SK-N-SH (cell line): ENCODE results near the gene SOWAHA. TPM values are rescaled to one million over a fixed set of nuclear protein-coding genes. Genes with fewer than 3 reads are reported as not detected.
"Not testable (repeated sequence)": the region's sequence is repeated elsewhere in the genome, so short reads cannot be mapped to it uniquely, and the experiment has no call there.

Source experiments
- CTCF ChIA-PET: fragments of 300-600, 350-600 bp; formaldehyde crosslinking; extraction: SDS; loops from one replicate; lab custom pipeline; 2021; lab: Yijun Ruan, JAX
- POLR2A ChIA-PET: fragments of 350-600 bp; sonication (Branson Sonifier 250); formaldehyde crosslinking; extraction: SDS; loops from one replicate; lab custom pipeline; 2020; ENCODE audit warnings: antibody characterized with exemption, inconsistent platforms; lab: Yijun Ruan, JAX
- DNase-seq: peaks from one replicate; pipeline ENCODE4 v3.0.0; 2012
- H2AFZ ChIP-seq: fragments of 200-600 bp; sonication (generic); 2 replicates; pipeline ENCODE4 v1.8.1; 2016; ENCODE audit warnings: antibody characterized with exemption, mild to moderate bottlenecking, low read depth
- H3F3A ChIP-seq: fragments of 200-600 bp; sonication (generic); replicated peaks from 2 replicates; pipeline ENCODE3; 2016; ENCODE audit warnings: antibody characterized with exemption, mild to moderate bottlenecking; ENCODE audit not compliant: insufficient read depth
- H3K27ac ChIP-seq, 2 experiments: fragments of 200-500 bp in 1 of 2; fragments of 200-600 bp in 1 of 2; sonication (Bioruptor generic) in 1 of 2; sonication (generic), shearing (Covaris generic) in 1 of 2; 2 replicates each; pipeline versions ENCODE4 v1.5.1 to v1.6.1; 2014 to 2016; ENCODE audit warnings: low read depth in 2 of 2, inconsistent platforms in 1 of 2, low read length in 1 of 2, mild to moderate bottlenecking in 1 of 2, mixed read lengths in 1 of 2
- H3K27me3 ChIP-seq: fragments of 200-600 bp; sonication (generic), shearing (Covaris generic); 2 replicates; pipeline ENCODE4 v1.6.1; 2016; ENCODE audit warnings: mixed run types; ENCODE audit not compliant: insufficient read depth
- H3K36me3 ChIP-seq, 2 experiments: fragments of 200-500 bp in 1 of 2; fragments of 200-600 bp in 1 of 2; sonication (Bioruptor generic) in 1 of 2; sonication (generic) in 1 of 2; replicated peaks in 1 of 2; 2 replicates each; pipeline versions ENCODE3 to v1.5.1; 2014 to 2016; ENCODE audit warnings: low read length in 1 of 2, mild to moderate bottlenecking in 1 of 2; ENCODE audit not compliant: insufficient read depth in 2 of 2, control insufficient read depth in 1 of 2
- H3K4me1 ChIP-seq, 2 experiments: fragments of 200-500 bp in 1 of 2; fragments of 200-600 bp in 1 of 2; sonication (Bioruptor generic) in 1 of 2; sonication (generic), shearing (Covaris generic) in 1 of 2; 2 replicates each; pipeline versions ENCODE4 v1.5.1 to v1.6.1; 2014 to 2016; ENCODE audit warnings: low read depth in 1 of 2, low read length in 1 of 2, mixed run types in 1 of 2; ENCODE audit not compliant: insufficient read depth in 2 of 2, control insufficient read depth in 1 of 2
- H3K4me2 ChIP-seq: fragments of 200-600 bp; sonication (generic), shearing (Covaris generic); 2 replicates; pipeline ENCODE4 v1.6.1; 2017; ENCODE audit warnings: mixed run types
- H3K4me3 ChIP-seq, 2 experiments: fragments of 200-500 bp in 1 of 2; fragments of 200-600 bp in 1 of 2; sonication (Bioruptor generic) in 1 of 2; sonication (generic), shearing (Covaris generic) in 1 of 2; 2 replicates each; pipeline versions ENCODE4 v1.5.1 to v1.8.1; 2014 to 2016; ENCODE audit warnings: low read depth in 2 of 2, inconsistent platforms in 1 of 2, low read length in 1 of 2, mild to moderate bottlenecking in 1 of 2, mixed read lengths in 1 of 2, moderate library complexity in 1 of 2
- H3K79me2 ChIP-seq: fragments of 200-600 bp; sonication (generic); 2 replicates; pipeline ENCODE4 v1.8.1; 2017; ENCODE audit warnings: mild to moderate bottlenecking; ENCODE audit not compliant: insufficient read depth
- H3K9ac ChIP-seq: fragments of 200-600 bp; sonication (generic); 2 replicates; pipeline ENCODE4 v1.6.1; 2017; ENCODE audit warnings: mixed run types
- H3K9me2 ChIP-seq: fragments of 200-600 bp; sonication (generic); 2 replicates; pipeline ENCODE4 v1.6.1; 2017; ENCODE audit warnings: mixed run types
- H3K9me3 ChIP-seq: fragments of 200-600 bp; sonication (generic); 2 replicates; pipeline ENCODE4 v1.6.1; 2017; ENCODE audit warnings: mixed run types, mild to moderate bottlenecking, moderate library complexity
- H4K20me1 ChIP-seq: fragments of 200-600 bp; sonication (generic); 2 replicates; pipeline ENCODE4 v1.6.1; 2017; ENCODE audit warnings: mild to moderate bottlenecking, mixed run types; ENCODE audit not compliant: insufficient read depth
- CHD2 ChIP-seq: fragments of 150-350 bp; IDR thresholded peaks from 2 replicates; pipeline ENCODE4 v1.6.1; 2018; ENCODE audit warnings: low read length; ENCODE audit not compliant: partially characterized antibody
- FOXJ3 ChIP-seq: sonication (generic); formaldehyde crosslinking; IDR thresholded peaks from 2 replicates; pipeline ENCODE4 v1.5.1; 2020; ENCODE audit warnings: mild to moderate bottlenecking, missing genetic modification reagents
- FOXM1 ChIP-seq: IDR thresholded peaks from 2 replicates; pipeline ENCODE4 v1.4.0; 2012; ENCODE audit warnings: low read depth, mild to moderate bottlenecking
- JUND ChIP-seq: IDR thresholded peaks from 2 replicates; pipeline ENCODE4 v1.4.0; 2012
- NRF1 ChIP-seq: IDR thresholded peaks from 2 replicates; pipeline ENCODE4 v1.6.1; 2012; ENCODE audit warnings: low read depth, mild to moderate bottlenecking, low read length
- POLR2AphosphoS5 ChIP-seq: IDR thresholded peaks from 2 replicates; pipeline ENCODE4 v1.6.1; 2012; ENCODE audit warnings: low read depth, low read length
- RCOR1 ChIP-seq: fragments of 150-350 bp; IDR thresholded peaks from 2 replicates; pipeline ENCODE4 v1.6.1; 2017; ENCODE audit warnings: antibody characterized with exemption, low read length
- RFX5 ChIP-seq: IDR thresholded peaks from 2 replicates; pipeline ENCODE4 v1.6.1; 2012; ENCODE audit warnings: mild to moderate bottlenecking, improper control_type of control experiment, low read length
- TCF12 ChIP-seq: IDR thresholded peaks from 2 replicates; pipeline ENCODE4 v1.4.0; 2012
- WGBS: methylation state at CpG from one replicate; pipeline ENCODE4 v1.1.6; 2017; ENCODE audit warnings: low lambda C conversion rate; 5-methylcytosine and 5-hydroxymethylcytosine counted together
- polyA plus RNA-seq, 3 experiments: library from polyadenylated mRNA; depleted of rRNA; stranded (reverse); fragments of >200 nt; gene quantifications; 2 replicates each; pipeline ENCODE4 v1.2.3, GENCODE V29; 2012
- TF ChIP-seq, protein P1 (sequence below): IDR thresholded peaks from 2 replicates; pipeline ENCODE4; 2012
- TF ChIP-seq, protein P2 (sequence below): IDR thresholded peaks from 2 replicates; pipeline ENCODE4 v1.4.0; 2012; ENCODE audit warnings: low read depth, borderline replicate concordance
- TF ChIP-seq, protein P3 (sequence below): fragments of 150-350 bp; IDR thresholded peaks from 2 replicates; pipeline ENCODE4 v1.6.1; 2017; ENCODE audit warnings: antibody characterized with exemption, low read length, low read depth, borderline replicate concordance

The SOWAHA gene
- polyA plus RNA-seq, 1 of the 3 experiments (the other 2 are of a cell fraction), result 0.30 TPM

DNA sequence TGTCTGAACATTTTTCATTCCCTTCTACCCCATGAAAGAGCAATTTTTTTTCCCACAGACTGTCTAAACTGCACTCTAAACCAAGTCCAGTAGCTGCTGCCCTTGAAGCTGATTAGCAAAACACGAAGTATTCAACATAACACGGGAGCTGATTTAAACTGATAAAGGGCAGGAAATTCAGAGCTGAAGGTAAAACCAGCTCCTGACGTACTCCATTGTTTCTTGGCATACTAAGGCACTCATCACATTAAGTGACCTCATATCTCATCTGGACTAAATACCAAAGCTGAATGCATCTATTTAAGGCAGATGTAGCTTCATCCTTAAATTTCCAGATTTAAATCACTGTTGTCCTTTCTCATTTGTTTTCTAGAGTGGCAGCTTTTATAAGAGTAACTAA lies 41.2 kb downstream of the SOWAHA start:
- no peak overlapping the region for H3K4me2 ChIP-seq
- H3K9ac ChIP-seq, result no peak overlapping the region
- H3K79me2 ChIP-seq, result no peaks in the 10 kb centered on the region
- no peaks in the 10 kb centered on the region for H3K9me2 ChIP-seq
- no peaks in the 10 kb centered on the region for H4K20me1 ChIP-seq
- peak overlapping the region in 1 of 2 experiments; percentile 25; a peak in 1 of 4 replicates for H3K27ac ChIP-seq
- CTCF ChIA-PET, result interaction anchor here (0.9 to 1.4 kb wide), 2 partner anchors 9 to 24 kb away, joined by 4 to 6 read pairs; partner anchors contain the start of gene SHROOM1
- TF ChIP-seq, protein P1, sequence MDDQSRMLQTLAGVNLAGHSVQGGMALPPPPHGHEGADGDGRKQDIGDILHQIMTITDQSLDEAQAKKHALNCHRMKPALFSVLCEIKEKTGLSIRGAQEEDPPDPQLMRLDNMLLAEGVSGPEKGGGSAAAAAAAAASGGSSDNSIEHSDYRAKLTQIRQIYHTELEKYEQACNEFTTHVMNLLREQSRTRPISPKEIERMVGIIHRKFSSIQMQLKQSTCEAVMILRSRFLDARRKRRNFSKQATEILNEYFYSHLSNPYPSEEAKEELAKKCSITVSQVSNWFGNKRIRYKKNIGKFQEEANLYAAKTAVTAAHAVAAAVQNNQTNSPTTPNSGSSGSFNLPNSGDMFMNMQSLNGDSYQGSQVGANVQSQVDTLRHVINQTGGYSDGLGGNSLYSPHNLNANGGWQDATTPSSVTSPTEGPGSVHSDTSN, result peak; percentile 52; the same call in 1 of the 2 replicates
- TF ChIP-seq TCF12, result peak; percentile 48; the same call in 1 of the 2 replicates
- TF ChIP-seq, protein P2, sequence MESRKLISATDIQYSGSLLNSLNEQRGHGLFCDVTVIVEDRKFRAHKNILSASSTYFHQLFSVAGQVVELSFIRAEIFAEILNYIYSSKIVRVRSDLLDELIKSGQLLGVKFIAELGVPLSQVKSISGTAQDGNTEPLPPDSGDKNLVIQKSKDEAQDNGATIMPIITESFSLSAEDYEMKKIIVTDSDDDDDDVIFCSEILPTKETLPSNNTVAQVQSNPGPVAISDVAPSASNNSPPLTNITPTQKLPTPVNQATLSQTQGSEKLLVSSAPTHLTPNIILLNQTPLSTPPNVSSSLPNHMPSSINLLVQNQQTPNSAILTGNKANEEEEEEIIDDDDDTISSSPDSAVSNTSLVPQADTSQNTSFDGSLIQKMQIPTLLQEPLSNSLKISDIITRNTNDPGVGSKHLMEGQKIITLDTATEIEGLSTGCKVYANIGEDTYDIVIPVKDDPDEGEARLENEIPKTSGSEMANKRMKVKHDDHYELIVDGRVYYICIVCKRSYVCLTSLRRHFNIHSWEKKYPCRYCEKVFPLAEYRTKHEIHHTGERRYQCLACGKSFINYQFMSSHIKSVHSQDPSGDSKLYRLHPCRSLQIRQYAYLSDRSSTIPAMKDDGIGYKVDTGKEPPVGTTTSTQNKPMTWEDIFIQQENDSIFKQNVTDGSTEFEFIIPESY, result no peak
- no peak for TF ChIP-seq FOXM1
- 12% methylated on average over 3 of the region's 3 CpGs for WGBS
- no peaks in the 10 kb centered on the region for H3K27me3 ChIP-seq
- H3F3A ChIP-seq, result peaks cover 5% of the 10 kb centered on the region
- no peak overlapping the region for H3K4me3 ChIP-seq
- POLR2A ChIA-PET, result interaction anchor here (1.6 kb wide), 1 partner anchor 12 kb away, joined by 7 read pairs; the partner anchor contains the start of genes GDF9 and UQCRQ
- H3K9me3 ChIP-seq, result no peaks in the 10 kb centered on the region
- DNase-seq, result peak; percentile 20
- H3K36me3 ChIP-seq, result no peaks in the 10 kb centered on the region
- H2AFZ ChIP-seq, result peak overlapping the region; percentile 75
- H3K4me1 ChIP-seq, result no peaks in the 10 kb centered on the region

DNA sequence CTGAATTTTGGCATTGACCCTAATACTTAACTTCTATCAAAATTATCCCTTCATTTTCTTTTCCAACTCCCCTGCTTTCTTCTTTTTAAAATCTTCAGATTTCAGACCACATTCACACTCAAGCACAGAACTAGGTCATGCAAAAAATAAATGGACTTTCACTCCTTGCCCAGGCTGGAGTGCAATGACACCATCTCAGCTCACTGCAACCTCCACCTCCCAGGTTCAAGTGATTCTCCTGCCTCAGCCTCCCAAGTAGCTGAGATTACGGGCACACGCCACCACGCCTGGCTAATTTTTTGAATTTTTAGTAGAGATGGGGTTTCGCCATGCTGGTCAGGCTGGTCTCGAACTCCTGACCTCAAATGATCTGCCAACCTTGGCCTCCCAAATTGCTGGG lies 41.9 kb downstream of the SOWAHA start:
- H3K9ac ChIP-seq, H3K4me1 ChIP-seq, H3K36me3 ChIP-seq, H3K79me2 ChIP-seq, H3K27ac ChIP-seq, H3K27me3 ChIP-seq, H3K4me3 ChIP-seq, H3K4me2 ChIP-seq, H3K9me3 ChIP-seq, DNase-seq, H4K20me1 ChIP-seq, H3F3A ChIP-seq, H2AFZ ChIP-seq, H3K9me2 ChIP-seq: not testable (repeated sequence)
- POLR2A ChIA-PET, result interaction anchor here (1.6 kb wide), 1 partner anchor 11 kb away, joined by 7 read pairs; the partner anchor contains the start of genes GDF9 and UQCRQ
- 98% methylated on average over 5 of the region's 5 CpGs for WGBS
- CTCF ChIA-PET, result interaction anchor here (1.4 kb wide), 1 partner anchor 25 kb away, joined by 6 read pairs; the partner anchor contains the start of gene SHROOM1

DNA sequence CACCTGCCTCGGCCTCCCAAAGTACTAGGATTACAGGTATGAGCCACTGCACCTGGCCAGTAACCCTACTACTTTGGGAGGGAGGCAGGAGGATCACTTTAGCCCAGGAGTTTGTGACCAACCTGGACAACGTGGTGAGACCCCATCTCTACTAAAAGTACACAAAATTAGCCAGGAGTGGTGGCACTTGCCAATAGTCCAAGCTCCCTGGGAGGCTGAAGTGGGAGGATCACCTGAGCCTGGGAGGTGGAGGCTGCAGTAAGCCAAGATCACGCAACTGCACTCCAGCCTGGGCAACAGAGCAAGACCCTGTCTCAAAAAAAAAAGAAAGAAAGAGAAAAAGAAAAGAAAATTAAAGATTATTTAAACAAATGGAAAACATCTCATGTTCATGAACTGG lies 42.9 kb downstream of the SOWAHA start:
- TF ChIP-seq JUND (no peak), RFX5 (no peak), RCOR1 (no peak), NRF1 (no peak), FOXJ3 (CRISPR knock-in tag) (no peak), POLR2AphosphoS5 (no peak), CHD2 (no peak)
- TF ChIP-seq, protein P1, result no peak
- TF ChIP-seq, protein P3, sequence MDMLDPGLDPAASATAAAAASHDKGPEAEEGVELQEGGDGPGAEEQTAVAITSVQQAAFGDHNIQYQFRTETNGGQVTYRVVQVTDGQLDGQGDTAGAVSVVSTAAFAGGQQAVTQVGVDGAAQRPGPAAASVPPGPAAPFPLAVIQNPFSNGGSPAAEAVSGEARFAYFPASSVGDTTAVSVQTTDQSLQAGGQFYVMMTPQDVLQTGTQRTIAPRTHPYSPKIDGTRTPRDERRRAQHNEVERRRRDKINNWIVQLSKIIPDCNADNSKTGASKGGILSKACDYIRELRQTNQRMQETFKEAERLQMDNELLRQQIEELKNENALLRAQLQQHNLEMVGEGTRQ, result no peak
- TF ChIP-seq, protein P2, result no peak
- Histone ChIP-seq H3K9ac (no peak overlapping the region), H3K27me3 (no peaks in the 10 kb centered on the region), H3K27ac (no peak overlapping the region), H3K4me3 (no peak overlapping the region), H3K9me2 (no peaks in the 10 kb centered on the region), H3K4me2 (no peak overlapping the region), H3K36me3 (no peaks in the 10 kb centered on the region), H3F3A (peaks cover 5% of the 10 kb centered on the region), H3K79me2 (no peaks in the 10 kb centered on the region), H3K9me3 (no peaks in the 10 kb centered on the region), H2AFZ (no peak overlapping the region), H3K4me1 (no peaks in the 10 kb centered on the region), H4K20me1 (no peaks in the 10 kb centered on the region)
- ChIA-PET POLR2A (no interaction called here), CTCF (interaction anchor here (1.4 to 1.7 kb wide), 2 partner anchors 26 to 36 kb away, joined by 3 to 5 read pairs; partner anchors contain the start of gene SHROOM1)
- whole genome bisulfite sequencing, result 72% methylated on average over 3 of the region's 3 CpGs
- no peak for DNase-seq
